Astrocyte of the cerebellum (primary cell): ENCODE measurements around the gene TMEM59L.

Source experiments
- DNase-seq: peaks from one replicate; pipeline ENCODE4 v3.0.0-alpha.2; 2011; ENCODE audit warnings: low read depth
- H3K4me3 ChIP-seq: 2 replicates; pipeline ENCODE4 v1.5.1; 2011; ENCODE audit warnings: mild to moderate bottlenecking, low read depth, low read length, moderate library complexity
- in situ Hi-C: cut with HindIII; loops from 2 replicates; pipeline ENCODE4 v1.10.0; 2017; ENCODE audit warnings: low sequenced_read_pairs
- TF ChIP-seq, protein P1 (sequence below): IDR thresholded peaks from 2 replicates; pipeline ENCODE4 v1.5.1; 2012; ENCODE audit warnings: low read length, low read depth, moderate library complexity, mild to moderate bottlenecking; ENCODE audit errors: missing control alignments

TMEM59L gene

DNA sequence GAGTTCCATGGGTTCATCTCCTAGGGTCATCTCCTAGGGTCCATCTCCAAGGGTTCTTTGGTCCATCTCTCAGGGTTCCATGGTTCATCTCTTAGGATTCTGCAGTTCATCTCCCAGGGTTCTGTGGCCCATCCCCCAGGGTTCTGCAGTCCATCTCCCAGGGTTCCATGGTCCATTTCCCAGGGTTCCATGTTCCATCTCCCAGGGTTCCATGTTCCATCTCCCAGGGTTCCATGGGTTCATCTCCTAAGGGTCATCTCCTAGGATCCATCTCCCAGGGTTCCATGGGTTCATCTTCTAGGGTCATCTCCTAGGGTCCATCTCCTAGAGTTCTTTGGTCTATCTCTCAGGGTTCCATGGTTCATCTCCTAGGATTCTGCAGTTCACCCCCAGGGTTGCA is 4.9 kb downstream of the TMEM59L start:
- no peak overlapping the region for H3K4me3 ChIP-seq
- in situ Hi-C loops: no loop called here
- TF ChIP-seq, protein P1, sequence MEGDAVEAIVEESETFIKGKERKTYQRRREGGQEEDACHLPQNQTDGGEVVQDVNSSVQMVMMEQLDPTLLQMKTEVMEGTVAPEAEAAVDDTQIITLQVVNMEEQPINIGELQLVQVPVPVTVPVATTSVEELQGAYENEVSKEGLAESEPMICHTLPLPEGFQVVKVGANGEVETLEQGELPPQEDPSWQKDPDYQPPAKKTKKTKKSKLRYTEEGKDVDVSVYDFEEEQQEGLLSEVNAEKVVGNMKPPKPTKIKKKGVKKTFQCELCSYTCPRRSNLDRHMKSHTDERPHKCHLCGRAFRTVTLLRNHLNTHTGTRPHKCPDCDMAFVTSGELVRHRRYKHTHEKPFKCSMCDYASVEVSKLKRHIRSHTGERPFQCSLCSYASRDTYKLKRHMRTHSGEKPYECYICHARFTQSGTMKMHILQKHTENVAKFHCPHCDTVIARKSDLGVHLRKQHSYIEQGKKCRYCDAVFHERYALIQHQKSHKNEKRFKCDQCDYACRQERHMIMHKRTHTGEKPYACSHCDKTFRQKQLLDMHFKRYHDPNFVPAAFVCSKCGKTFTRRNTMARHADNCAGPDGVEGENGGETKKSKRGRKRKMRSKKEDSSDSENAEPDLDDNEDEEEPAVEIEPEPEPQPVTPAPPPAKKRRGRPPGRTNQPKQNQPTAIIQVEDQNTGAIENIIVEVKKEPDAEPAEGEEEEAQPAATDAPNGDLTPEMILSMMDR: no peak
- no peak for DNase-seq

DNA sequence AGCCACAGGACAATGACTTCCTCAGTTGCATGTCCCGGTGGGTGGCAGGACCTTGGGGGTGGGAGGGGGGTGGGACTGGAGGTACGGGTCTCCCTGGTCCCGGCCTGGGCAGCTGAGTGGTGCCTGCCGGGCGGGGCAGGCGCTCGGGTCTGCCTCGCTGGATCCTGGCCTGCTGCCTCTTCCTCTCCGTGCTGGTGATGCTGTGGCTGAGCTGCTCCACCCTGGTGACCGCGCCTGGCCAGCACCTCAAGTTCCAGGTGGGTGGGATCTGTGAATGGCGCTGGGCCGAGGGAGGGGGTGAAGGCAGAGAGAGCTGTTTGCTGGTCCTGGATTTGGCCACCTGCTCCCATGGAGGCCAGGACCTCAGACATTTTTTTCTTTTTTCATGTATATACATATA is 5.6 kb downstream of the TMEM59L start:
- H3K4me3 ChIP-seq: no peak overlapping the region
- TF ChIP-seq, protein P1: no peak
- in situ Hi-C loops: no loop called here
- no peak for DNase-seq

DNA sequence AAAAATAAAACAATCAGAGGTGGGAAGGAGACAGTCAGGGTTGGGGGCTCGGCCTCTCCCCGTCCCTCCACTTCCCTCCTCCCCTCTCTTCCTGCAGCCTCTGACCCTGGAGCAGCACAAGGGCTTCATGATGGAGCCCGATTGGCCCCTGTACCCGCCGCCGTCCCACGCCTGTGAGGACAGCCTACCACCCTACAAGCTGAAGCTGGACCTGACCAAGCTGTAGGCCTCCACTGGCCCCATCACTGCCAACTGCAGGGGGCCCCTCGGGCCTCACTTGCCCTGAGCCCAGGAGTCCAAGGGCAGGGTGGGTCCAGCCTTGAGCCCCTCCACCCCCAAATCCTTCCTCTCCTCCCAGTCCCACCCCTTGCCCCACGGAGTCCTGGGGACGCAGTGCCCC is 7.6 kb downstream of the TMEM59L start:
- TF ChIP-seq, protein P1: no peak
- no peak overlapping the region for H3K4me3 ChIP-seq
- in situ Hi-C loops: no loop called here
- no peak for DNase-seq

DNA sequence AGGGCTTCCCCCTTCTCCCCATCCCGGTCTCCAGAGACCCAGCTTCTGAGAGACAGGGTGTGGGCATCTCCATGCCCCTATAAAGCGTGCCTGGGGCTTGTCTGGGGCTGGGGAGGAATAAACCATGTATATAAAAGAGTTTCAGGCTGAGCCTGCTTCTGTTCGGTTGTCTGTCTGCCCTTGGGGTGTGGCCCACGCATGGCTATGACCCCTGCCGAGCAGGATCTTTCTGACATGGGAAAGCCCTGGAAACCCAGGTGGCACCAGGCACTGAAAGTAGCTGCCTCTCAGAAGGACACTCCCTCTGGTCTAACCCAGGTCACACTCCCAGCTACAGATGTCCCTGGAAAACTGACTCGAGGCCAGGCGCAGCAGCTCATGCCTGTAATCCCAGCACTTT is 8.2 kb downstream of the TMEM59L start:
- in situ Hi-C loops: no loop called here
- DNase-seq: no peak
- TF ChIP-seq, protein P1: no peak
- no peak overlapping the region for H3K4me3 ChIP-seq

DNA sequence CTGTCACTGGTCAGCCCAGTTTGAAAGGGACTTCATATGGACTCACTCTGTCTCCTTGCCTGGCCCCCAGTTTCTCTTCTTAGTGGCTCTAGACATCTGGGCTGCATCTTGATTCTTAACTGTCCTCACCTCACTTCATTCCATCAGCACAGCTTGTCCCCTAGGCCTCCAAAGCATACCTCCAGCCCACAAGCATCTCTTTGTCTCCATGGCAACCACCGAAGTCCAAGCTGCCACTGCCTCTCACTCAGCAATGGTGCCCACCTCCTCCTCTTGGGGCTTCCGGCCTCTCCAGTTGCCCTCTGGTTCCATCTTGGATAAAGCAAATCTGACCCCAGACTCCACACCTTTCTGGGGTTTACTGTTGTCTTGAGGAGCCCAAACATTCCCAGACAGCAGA is 14.2 kb downstream of the TMEM59L start:
- no peak for DNase-seq
- in situ Hi-C loops: no loop called here
- H3K4me3 ChIP-seq: no peak overlapping the region
- TF ChIP-seq, protein P1: no peak

DNA sequence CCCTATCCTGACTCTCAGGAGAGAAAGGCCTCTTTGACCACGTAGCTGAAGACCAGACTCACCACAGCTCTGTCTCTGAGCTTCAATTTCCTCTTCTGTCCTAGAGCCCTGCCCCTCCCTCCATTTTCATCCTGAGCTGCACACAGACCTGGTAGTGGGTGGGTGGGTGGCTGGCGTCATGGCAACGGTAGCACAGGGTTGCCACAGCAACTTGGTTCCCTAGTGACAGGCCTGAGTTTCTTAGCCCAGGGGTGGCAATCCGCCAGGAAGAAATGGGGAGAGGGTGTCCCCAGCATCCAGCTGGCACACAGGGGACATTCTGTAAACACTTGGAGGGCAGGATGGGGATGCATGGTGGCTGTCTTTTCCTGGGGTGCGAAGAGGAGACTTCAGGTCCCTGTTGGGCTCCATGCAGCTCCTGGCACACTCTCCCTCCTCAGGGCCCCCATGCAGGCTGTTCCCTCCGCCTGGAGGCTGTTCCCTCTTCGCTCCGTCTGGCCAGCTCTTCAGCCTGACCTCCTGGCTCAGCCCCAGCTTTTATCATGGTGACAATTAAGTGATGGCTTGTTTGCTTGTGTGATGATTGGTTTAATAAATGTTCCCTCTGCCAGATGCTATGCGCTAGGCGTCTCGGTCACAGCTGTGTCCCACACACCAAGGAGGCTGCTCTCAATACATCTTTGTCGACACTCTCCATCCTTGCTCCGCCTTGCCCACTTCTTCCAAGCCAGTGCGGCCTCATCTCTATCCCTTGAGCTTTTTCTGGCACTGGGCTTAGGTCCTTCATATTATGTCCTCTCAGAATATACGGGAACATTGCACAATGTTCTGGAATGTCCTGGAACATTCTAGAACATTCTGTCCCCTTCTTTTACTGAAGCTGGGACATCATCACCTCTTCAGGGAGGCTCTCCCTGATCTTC is 16.8 kb downstream of the TMEM59L start:
- H3K4me3 ChIP-seq: no peak overlapping the region
- in situ Hi-C loops: no loop called here
- DNase-seq: no peak
- TF ChIP-seq, protein P1: no peak
